Osteocyte (in vitro differentiated cells): ENCODE measurements around the gene TXNDC8. TPM values are rescaled to one million over a fixed set of nuclear protein-coding genes. Genes with fewer than 3 reads are reported as not detected.

ENCODE experiments used
- DNase-seq: peaks from one replicate; pipeline ENCODE4 v3.0.0; 2021; ENCODE audit warnings: mixed read lengths; ENCODE audit not compliant: unreplicated experiment; ENCODE audit errors: extremely low spot score
- H3K27ac Mint-ChIP-seq: one replicate; pipeline ENCODE4 v1.8.0; 2021; ENCODE audit warnings: mild to moderate bottlenecking, mixed read lengths; ENCODE audit not compliant: unreplicated experiment
- H3K27me3 Mint-ChIP-seq: one replicate; pipeline ENCODE4 v1.8.0; 2021; ENCODE audit warnings: mixed read lengths; ENCODE audit not compliant: unreplicated experiment
- H3K36me3 Mint-ChIP-seq: one replicate; pipeline ENCODE4 v1.8.0; 2021; ENCODE audit warnings: mixed read lengths; ENCODE audit not compliant: unreplicated experiment
- H3K4me1 Mint-ChIP-seq: one replicate; pipeline ENCODE4 v1.8.0; 2021; ENCODE audit warnings: mixed read lengths; ENCODE audit not compliant: unreplicated experiment
- H3K4me3 Mint-ChIP-seq: one replicate; pipeline ENCODE4 v1.8.0; 2021; ENCODE audit warnings: mild to moderate bottlenecking, moderate library complexity, mixed read lengths; ENCODE audit not compliant: unreplicated experiment
- H3K9me3 Mint-ChIP-seq: one replicate; pipeline ENCODE4 v1.8.0; 2021; ENCODE audit warnings: mixed read lengths; ENCODE audit not compliant: unreplicated experiment
- CTCF ChIP-seq: fragments of 200-600 bp; sonication (generic); IDR thresholded peaks from 2 replicates; pipeline ENCODE4 v1.5.0; 2021; ENCODE audit warnings: antibody characterized with exemption, mild to moderate bottlenecking, moderate library complexity
- total RNA-seq: library from RNA; stranded (reverse); gene quantifications from 2 replicates; pipeline ENCODE4 v1.2.1, GENCODE V29; 2021

TXNDC8 gene
- total RNA-seq, 1 donor from 2014 or later, result not detected

DNA sequence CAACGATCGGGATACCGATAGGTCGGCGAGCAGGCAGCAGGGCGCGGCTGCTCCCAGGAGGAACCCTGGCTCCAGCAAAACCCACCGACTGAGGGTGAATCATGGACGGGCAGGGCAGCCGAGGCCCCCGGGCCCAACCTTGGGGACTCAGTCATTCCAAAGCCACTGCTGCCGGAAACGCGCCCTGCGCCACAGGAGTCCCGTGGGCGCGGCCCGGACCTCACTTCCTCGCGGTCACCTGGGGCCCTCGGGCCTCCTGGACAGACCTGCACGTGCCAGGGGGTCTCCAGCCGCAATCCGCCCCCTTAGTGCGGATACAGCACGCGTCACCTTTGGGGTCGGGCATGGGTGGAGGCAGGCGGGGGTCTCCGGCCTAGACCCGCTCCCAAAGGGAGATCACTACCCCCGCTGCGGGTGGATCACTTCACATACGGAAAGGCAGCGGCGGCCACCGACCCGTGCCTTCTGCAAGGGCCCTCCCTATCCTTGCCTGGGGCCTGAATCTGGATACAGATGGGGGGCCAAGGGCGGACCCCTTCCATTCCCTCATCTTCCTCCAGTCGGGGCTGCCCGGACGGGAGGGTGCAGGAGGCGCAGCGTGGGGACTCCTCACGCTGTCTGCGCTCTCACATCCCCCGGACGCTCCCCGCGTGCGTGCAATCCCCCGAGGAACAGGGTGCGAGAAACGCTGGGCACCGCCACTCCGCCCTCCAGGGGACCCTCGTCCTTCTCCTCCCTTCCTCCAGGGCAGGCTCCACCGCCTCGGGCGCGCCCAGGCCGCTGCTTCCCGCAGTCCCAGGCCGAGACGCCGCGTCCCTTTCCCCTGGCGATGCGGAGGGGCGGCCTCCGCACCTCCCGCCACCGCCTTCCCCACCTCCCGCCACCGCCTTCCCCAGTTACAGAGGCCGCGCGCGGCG is 81.9 kb downstream of the TXNDC8 start:
- peak overlapping the region; percentile 98 for H3K4me3 Mint-ChIP-seq
- no peaks in the 10 kb centered on the region for H3K9me3 Mint-ChIP-seq
- H3K27me3 Mint-ChIP-seq, result no peaks in the 10 kb centered on the region
- H3K4me1 Mint-ChIP-seq, result peaks cover 47% of the 10 kb centered on the region
- no peak for TF ChIP-seq CTCF
- H3K36me3 Mint-ChIP-seq, result peaks cover under 1% of the 10 kb centered on the region
- peak; percentile 87 for DNase-seq
- peak overlapping the region; percentile 99 for H3K27ac Mint-ChIP-seq

DNA sequence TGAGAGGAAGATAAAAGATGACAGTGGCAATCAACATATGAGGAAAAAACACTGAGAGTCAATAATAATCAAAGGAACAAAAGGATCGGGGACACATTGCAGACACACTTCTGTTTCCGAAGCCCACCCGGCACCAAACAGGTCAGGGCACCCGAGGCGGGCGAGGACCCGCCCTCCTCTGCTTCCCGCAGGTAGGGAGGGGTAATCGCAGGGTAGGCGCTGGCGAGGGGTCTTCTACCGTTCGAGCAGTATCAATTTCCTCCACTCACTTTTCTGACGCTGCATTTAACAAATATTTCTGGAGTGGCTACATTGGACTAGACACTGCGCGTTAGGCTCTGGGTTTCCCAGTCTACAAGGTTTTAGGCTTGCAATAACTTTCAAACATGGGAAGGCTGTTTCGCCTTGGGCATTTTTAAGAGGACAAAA is 82.6 kb downstream of the TXNDC8 start:
- peak overlapping the region; percentile 98 for H3K4me3 Mint-ChIP-seq
- DNase-seq, result no peak
- peak overlapping the region; percentile 99 for H3K27ac Mint-ChIP-seq
- no peak for TF ChIP-seq CTCF
- no peaks in the 10 kb centered on the region for H3K9me3 Mint-ChIP-seq
- H3K36me3 Mint-ChIP-seq, result peaks cover 4% of the 10 kb centered on the region
- no peaks in the 10 kb centered on the region for H3K27me3 Mint-ChIP-seq
- H3K4me1 Mint-ChIP-seq, result peaks cover 47% of the 10 kb centered on the region

- Mint-ChIP-seq H3K4me1 (peaks cover 47% of the 10 kb centered on the region), H3K36me3 (peaks cover 4% of the 10 kb centered on the region), H3K27ac (peak overlapping the region; percentile 99), H3K9me3 (no peaks in the 10 kb centered on the region), H3K27me3 (no peaks in the 10 kb centered on the region), H3K4me3 (peak overlapping the region; percentile 98)
- no peak for TF ChIP-seq CTCF
- DNase-seq, result no peak
These were observed 83.2 kb downstream of the TXNDC8 start for GRCh38 chr9:110254500-110254899.

Other genes with a start within 250 kb of the TXNDC8 start
- not detected in 2 replicates for gene C9orf152, start 129.7 kb downstream of the TXNDC8 start, total RNA-seq
- gene TXN, start 81.4 kb downstream of the TXNDC8 start, total RNA-seq, result 181 and 191 TPM in 2 replicates
- gene SVEP1, start 241.9 kb upstream of the TXNDC8 start, total RNA-seq, result 2.8 and 3.1 TPM in 2 replicates